IPS DF 6.9 (cell line): ENCODE results near the gene RNF7.

ENCODE experiments used
- DNase-seq: peaks from one replicate; pipeline ENCODE4 v3.0.0-alpha.2; 2013; ENCODE audit warnings: low read depth, low spot score
- H3K27ac ChIP-seq: one replicate; pipeline ENCODE4 v1.5.1; 2013; ENCODE audit warnings: low read length, control low read depth
- H3K27me3 ChIP-seq: 2 replicates; pipeline ENCODE4 v1.6.1; 2013; ENCODE audit warnings: mild to moderate bottlenecking, low read length; ENCODE audit not compliant: control insufficient read depth, insufficient read depth
- H3K36me3 ChIP-seq: 2 replicates; pipeline ENCODE4 v1.6.1; 2013; ENCODE audit warnings: low read length; ENCODE audit not compliant: control insufficient read depth, insufficient read depth
- H3K4me1 ChIP-seq: 2 replicates; pipeline ENCODE4 v1.6.1; 2013; ENCODE audit warnings: low read length; ENCODE audit not compliant: control insufficient read depth, insufficient read depth
- H3K4me3 ChIP-seq: 2 replicates; pipeline ENCODE4 v1.5.1; 2013; ENCODE audit warnings: mild to moderate bottlenecking, low read length
- H3K9me3 ChIP-seq: 2 replicates; pipeline ENCODE4 v1.6.1; 2013; ENCODE audit warnings: low read length, inconsistent platforms; ENCODE audit not compliant: control insufficient read depth, insufficient read depth
- WGBS: extraction: QIAGEN DNeasy Blood & Tissue Kit; methylation state at CpG from one replicate; pipeline ENCODE4 v1.1.7; 2013; ENCODE audit warnings: mixed read lengths, missing lambda C conversion rate; ENCODE audit not compliant: insufficient read length, insufficient coverage; 5-methylcytosine and 5-hydroxymethylcytosine counted together

RNF7 gene

DNA sequence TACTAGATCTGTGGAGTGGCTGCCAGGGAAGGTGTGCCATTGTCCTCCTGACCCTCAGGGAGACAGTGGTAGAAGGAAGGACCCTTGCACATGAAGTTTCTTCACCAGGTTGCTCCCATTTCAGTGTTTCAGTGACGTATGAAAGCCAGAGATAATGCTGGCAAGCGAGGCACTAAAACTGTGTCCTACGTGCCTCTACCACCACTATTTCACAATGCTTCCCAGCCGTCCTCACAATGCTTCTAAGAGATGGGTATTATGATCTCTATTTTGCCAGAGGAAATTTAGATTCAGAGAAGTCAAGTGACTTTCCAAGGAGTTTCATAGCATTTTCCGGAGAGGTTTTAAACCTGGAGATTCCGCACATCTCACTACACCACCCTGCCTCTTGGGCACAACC is 28.0 kb upstream of the RNF7 start:
- no peaks in the 10 kb centered on the region for H3K36me3 ChIP-seq
- no peaks in the 10 kb centered on the region for H3K4me1 ChIP-seq
- DNase-seq: no peak
- no peak overlapping the region for H3K4me3 ChIP-seq
- no peaks in the 10 kb centered on the region for H3K27me3 ChIP-seq
- H3K9me3 ChIP-seq: no peaks in the 10 kb centered on the region
- H3K27ac ChIP-seq: no peak overlapping the region
- WGBS: no CpG with 5 or more reads among the region's 6 CpGs

DNA sequence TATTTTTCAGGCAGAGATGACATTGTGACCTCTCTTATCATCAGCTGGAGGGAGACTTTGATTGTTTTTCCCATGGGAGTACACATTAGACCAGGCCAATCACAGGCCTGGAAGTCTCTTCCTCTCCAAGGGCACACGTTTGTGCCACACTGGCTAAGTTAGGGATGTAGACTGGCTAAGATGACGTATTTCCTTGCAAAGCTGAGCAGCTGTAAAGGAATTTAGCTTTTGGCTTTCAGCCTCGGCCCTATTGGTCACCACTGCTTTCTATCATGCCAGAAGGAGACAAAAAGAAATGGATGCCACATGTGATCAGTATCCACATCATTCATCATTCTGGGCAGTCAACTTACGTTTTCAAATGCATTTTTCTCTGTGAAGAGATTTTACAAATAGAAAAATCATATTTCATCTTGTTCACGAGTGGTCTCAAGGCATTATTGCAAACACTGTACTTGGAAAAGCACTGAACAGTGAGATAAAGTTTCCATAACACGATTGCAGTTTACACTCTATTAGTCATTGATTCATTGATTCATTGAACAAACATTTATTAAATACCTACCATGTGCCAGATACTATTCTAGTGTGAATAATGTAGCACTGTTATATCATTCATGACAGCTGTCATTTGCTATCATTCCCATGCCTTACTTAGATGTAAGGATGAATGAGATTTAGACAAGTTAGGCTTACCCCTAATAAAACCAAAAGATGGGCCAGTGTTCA is 27.0 kb upstream of the RNF7 start:
- no peak for DNase-seq
- Histone ChIP-seq H3K4me3 (no peak overlapping the region), H3K36me3 (no peaks in the 10 kb centered on the region), H3K4me1 (no peaks in the 10 kb centered on the region), H3K27ac (no peak overlapping the region), H3K27me3 (no peaks in the 10 kb centered on the region), H3K9me3 (no peaks in the 10 kb centered on the region)
- WGBS: no CpG with 5 or more reads among the region's 6 CpGs

GRCh38 chr3:141714671-141715070 is 23.4 kb upstream of the RNF7 start:
- Histone ChIP-seq H3K4me3 (no peak overlapping the region), H3K36me3 (no peaks in the 10 kb centered on the region), H3K27ac (no peak overlapping the region), H3K4me1 (no peaks in the 10 kb centered on the region), H3K27me3 (no peaks in the 10 kb centered on the region), H3K9me3 (no peaks in the 10 kb centered on the region)
- no peak for DNase-seq
- no CpG with 5 or more reads among the region's 1 CpG for WGBS

DNA sequence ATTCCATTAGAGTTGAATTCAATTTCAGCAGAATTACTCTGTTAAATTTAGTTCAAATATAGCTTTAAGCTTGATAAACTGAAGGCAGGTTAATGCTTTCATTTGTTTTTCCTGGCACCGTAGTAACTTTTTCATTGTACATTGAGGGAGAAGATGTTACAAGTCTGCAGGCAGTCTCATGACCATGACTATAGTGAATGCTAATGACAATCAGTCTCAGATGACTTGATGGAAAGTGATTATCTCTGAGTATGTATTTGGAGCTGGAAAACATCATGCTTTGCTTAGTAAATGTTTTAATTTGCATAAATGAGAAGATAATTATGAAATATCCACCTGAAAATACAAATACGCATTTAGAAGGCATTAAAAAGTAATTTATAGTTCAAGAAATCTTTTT is 16.0 kb upstream of the RNF7 start:
- WGBS: no CpG with 5 or more reads among the region's 2 CpGs
- Histone ChIP-seq H3K36me3 (no peaks in the 10 kb centered on the region), H3K27me3 (no peaks in the 10 kb centered on the region)

GRCh38 chr3:141722648-141723047 is 15.4 kb upstream of the RNF7 start:
- H3K27ac ChIP-seq: no peak overlapping the region
- H3K36me3 ChIP-seq: no peaks in the 10 kb centered on the region
- DNase-seq: no peak
- H3K9me3 ChIP-seq: no peaks in the 10 kb centered on the region
- WGBS: no CpG with 5 or more reads among the region's 2 CpGs
- H3K4me3 ChIP-seq: no peak overlapping the region
- no peaks in the 10 kb centered on the region for H3K27me3 ChIP-seq
- no peaks in the 10 kb centered on the region for H3K4me1 ChIP-seq

More for the DNA sequence above, 16.0 kb upstream of the RNF7 start:
- H3K27ac ChIP-seq: no peak overlapping the region
- DNase-seq: no peak
- no peak overlapping the region for H3K4me3 ChIP-seq
- no peaks in the 10 kb centered on the region for H3K9me3 ChIP-seq
- no peaks in the 10 kb centered on the region for H3K4me1 ChIP-seq

DNA sequence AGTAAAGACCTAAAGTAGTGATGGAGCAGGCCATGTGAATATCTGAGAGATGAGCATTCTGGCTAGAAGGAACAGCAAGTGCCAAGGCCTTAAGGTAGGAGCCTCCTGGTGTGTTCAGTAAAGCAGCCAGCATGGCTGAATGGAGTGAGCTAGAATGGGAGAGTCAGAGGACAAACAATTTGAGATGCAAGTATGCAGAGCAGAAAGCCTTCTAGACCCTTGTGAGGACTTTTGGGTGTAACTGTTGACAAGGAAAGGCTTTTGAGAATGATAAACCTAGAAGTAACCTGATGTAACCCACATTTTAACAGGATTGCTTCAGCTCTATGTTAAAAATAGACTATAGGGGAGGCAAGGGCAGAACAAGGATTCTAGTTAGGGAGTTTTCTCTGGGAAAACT is 14.8 kb upstream of the RNF7 start:
- no peak overlapping the region for H3K4me3 ChIP-seq
- H3K27me3 ChIP-seq: no peaks in the 10 kb centered on the region
- no peaks in the 10 kb centered on the region for H3K4me1 ChIP-seq
- no peaks in the 10 kb centered on the region for H3K36me3 ChIP-seq
- H3K9me3 ChIP-seq: no peaks in the 10 kb centered on the region
- DNase-seq: no peak
- H3K27ac ChIP-seq: no peak overlapping the region

- no peaks in the 10 kb centered on the region for H3K9me3 ChIP-seq
- no peak overlapping the region for H3K27ac ChIP-seq
- DNase-seq: no peak
- no CpG with 5 or more reads among the region's 1 CpG for WGBS
- no peak overlapping the region for H3K4me3 ChIP-seq
- no peaks in the 10 kb centered on the region for H3K27me3 ChIP-seq
- H3K36me3 ChIP-seq: no peaks in the 10 kb centered on the region
- H3K4me1 ChIP-seq: no peaks in the 10 kb centered on the region
Measured at GRCh38 chr3:141724186-141724585, 13.9 kb upstream of the RNF7 start.

DNA sequence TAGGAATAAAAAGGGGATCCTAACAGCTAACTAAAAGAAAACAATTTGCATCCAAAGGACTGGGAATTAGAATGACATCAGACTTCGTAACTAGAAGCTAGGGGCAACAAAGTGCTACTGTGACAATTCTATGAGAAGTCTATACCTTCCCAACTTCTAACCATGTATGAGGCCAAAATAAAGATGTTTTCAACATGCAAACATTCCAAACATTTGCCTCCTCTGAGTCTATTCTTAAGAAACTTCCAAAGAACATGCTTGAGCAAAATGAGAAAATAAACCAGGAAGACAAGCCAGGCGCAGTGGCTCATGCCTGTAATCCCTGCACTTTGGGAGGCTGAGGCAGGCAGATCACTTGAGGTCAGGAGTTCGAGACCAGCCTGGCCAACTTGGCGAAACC is 13.1 kb upstream of the RNF7 start:
- Histone ChIP-seq H3K27me3 (no peaks in the 10 kb centered on the region), H3K9me3 (no peaks in the 10 kb centered on the region), H3K27ac (no peak overlapping the region), H3K36me3 (no peaks in the 10 kb centered on the region), H3K4me3 (no peak overlapping the region), H3K4me1 (no peaks in the 10 kb centered on the region)
- WGBS: no CpG with 5 or more reads among the region's 4 CpGs
- DNase-seq: no peak

- no peak overlapping the region for H3K4me3 ChIP-seq
- H3K36me3 ChIP-seq: no peaks in the 10 kb centered on the region
- H3K4me1 ChIP-seq: no peaks in the 10 kb centered on the region
- no CpG with 5 or more reads among the region's 1 CpG for WGBS
- no peaks in the 10 kb centered on the region for H3K27me3 ChIP-seq
- no peak for DNase-seq
- no peak overlapping the region for H3K27ac ChIP-seq
- no peaks in the 10 kb centered on the region for H3K9me3 ChIP-seq
Measured at GRCh38 chr3:141726483-141726882, 11.6 kb upstream of the RNF7 start.

- Histone ChIP-seq H3K9me3 (no peaks in the 10 kb centered on the region), H3K27me3 (no peaks in the 10 kb centered on the region), H3K36me3 (no peaks in the 10 kb centered on the region), H3K4me3 (no peak overlapping the region), H3K27ac (no peak overlapping the region), H3K4me1 (no peaks in the 10 kb centered on the region)
- WGBS: no CpG with 5 or more reads among the region's 5 CpGs
- no peak for DNase-seq
Measured at GRCh38 chr3:141728355-141728892, 9.7 kb upstream of the RNF7 start.

- H3K4me1 ChIP-seq: no peaks in the 10 kb centered on the region
- no peak overlapping the region for H3K4me3 ChIP-seq
- H3K27ac ChIP-seq: no peak overlapping the region
- no peak for DNase-seq
- no peaks in the 10 kb centered on the region for H3K36me3 ChIP-seq
- H3K9me3 ChIP-seq: no peaks in the 10 kb centered on the region
- no CpG with 5 or more reads among the region's 4 CpGs for WGBS
- H3K27me3 ChIP-seq: no peaks in the 10 kb centered on the region
Measured at GRCh38 chr3:141729240-141729639, 8.9 kb upstream of the RNF7 start.
